NCI-H2227 treated with DMSO at 0.1 percent for 48 hours (cell line): ENCODE data around the gene COL23A1.
"Not testable (repeated sequence)": the region's sequence is repeated elsewhere in the genome, so short reads cannot be mapped to it uniquely, and the experiment has no call there.

Source experiments
- DNase-seq: peaks from one replicate; lab custom pipeline; 2025; lab: John Stamatoyannopoulos, UW

Gene COL23A1

GRCh38 chr5:178588769-178589168, 1.4 kb downstream of the COL23A1 start:
- no peak for DNase-seq

- no peak for DNase-seq
Observed at GRCh38 chr5:178587763-178588611, 2.2 kb downstream of the COL23A1 start.

- DNase-seq: no peak
Observed at GRCh38 chr5:178586396-178586795, 3.8 kb downstream of the COL23A1 start.

- DNase-seq: not testable (repeated sequence)
Observed at GRCh38 chr5:178585421-178585820, 4.8 kb downstream of the COL23A1 start.

GRCh38 chr5:178583279-178583678, 6.9 kb downstream of the COL23A1 start:
- DNase-seq: no peak

- DNase-seq: no peak
Observed at GRCh38 chr5:178582291-178582690, 7.9 kb downstream of the COL23A1 start.

- no peak for DNase-seq
Observed at GRCh38 chr5:178581621-178582020, 8.6 kb downstream of the COL23A1 start.

GRCh38 chr5:178580271-178580955, 9.8 kb downstream of the COL23A1 start:
- no peak for DNase-seq

- no peak for DNase-seq
Observed at GRCh38 chr5:178577944-178578343, 12.2 kb downstream of the COL23A1 start.

- no peak for DNase-seq
Observed at GRCh38 chr5:178577376-178577839, 12.8 kb downstream of the COL23A1 start.

GRCh38 chr5:178576591-178577351, 13.4 kb downstream of the COL23A1 start:
- DNase-seq: no peak

- no peak for DNase-seq
Observed at GRCh38 chr5:178573216-178573615, 17.0 kb downstream of the COL23A1 start.

GRCh38 chr5:178572617-178573016, 17.6 kb downstream of the COL23A1 start:
- DNase-seq: no peak

GRCh38 chr5:178569485-178569884, 20.7 kb downstream of the COL23A1 start:
- no peak for DNase-seq

GRCh38 chr5:178564811-178565550, 25.2 kb downstream of the COL23A1 start:
- DNase-seq: no peak

GRCh38 chr5:178564397-178564796, 25.8 kb downstream of the COL23A1 start:
- no peak for DNase-seq

- no peak for DNase-seq
Observed at GRCh38 chr5:178563621-178564020, 26.6 kb downstream of the COL23A1 start.

GRCh38 chr5:178561746-178562264, 28.4 kb downstream of the COL23A1 start:
- no peak for DNase-seq

- no peak for DNase-seq
Observed at GRCh38 chr5:178560911-178561310, 29.3 kb downstream of the COL23A1 start.

- no peak for DNase-seq
Observed at GRCh38 chr5:178557416-178557815, 32.8 kb downstream of the COL23A1 start.

GRCh38 chr5:178555771-178556211, 34.4 kb downstream of the COL23A1 start:
- no peak for DNase-seq
